K562 (cell line): ENCODE data around the gene STX2. TPM values are rescaled to one million over a fixed set of nuclear protein-coding genes. Genes with fewer than 3 reads are reported as not detected.

Source experiments
- MAFF ChIP-seq: IDR thresholded peaks from 2 replicates; pipeline ENCODE4 v1.6.1; 2012; ENCODE audit warnings: low read length, improper control_type of control experiment
- polyA plus RNA-seq, 8 experiments: library from polyadenylated mRNA; depleted of rRNA in 4 of 8; stranded (reverse) in 5 of 8; unstranded in 3 of 8; fragments of >200 nt; fragmentation: Nextera tagmentation in 2 of 8; fragmentation: Illumina TruSeq in 1 of 8; extraction: Ambion mirVana in 2 of 8; extraction: Trizol in 1 of 8; gene quantifications; 2 replicates each; pipeline versions ENCODE4 v1.2.1 to v1.2.3, GENCODE V29; 2011 to 2014; ENCODE audit warnings: inconsistent platforms in 1 of 8, missing spikeins in 1 of 8
- total RNA-seq, 7 experiments: library from RNA; depleted of rRNA in 6 of 7; stranded (reverse); fragments of >200 nt in 6 of 7; fragmentation: Illumina TruSeq in 2 of 7; extraction: Trizol in 2 of 7; gene quantifications; 2 replicates each; pipeline versions ENCODE4 v1.2.1 to v1.2.3, GENCODE V29; 2011 to 2021; ENCODE audit warnings: low replicate concordance in 1 of 7
- TF ChIP-seq, protein P1 (sequence below): fragments of 450-650 bp; IDR thresholded peaks from 2 replicates; pipeline ENCODE4 v1.6.1; 2016; ENCODE audit warnings: mild to moderate bottlenecking, moderate library complexity

The STX2 gene
- total and polyA plus RNA-seq, 9 of the 15 experiments (the other 6 are each of a cell fraction or from before 2014, with no cell fraction given), result 22.2 to 54.6 (median 30.8) TPM

DNA sequence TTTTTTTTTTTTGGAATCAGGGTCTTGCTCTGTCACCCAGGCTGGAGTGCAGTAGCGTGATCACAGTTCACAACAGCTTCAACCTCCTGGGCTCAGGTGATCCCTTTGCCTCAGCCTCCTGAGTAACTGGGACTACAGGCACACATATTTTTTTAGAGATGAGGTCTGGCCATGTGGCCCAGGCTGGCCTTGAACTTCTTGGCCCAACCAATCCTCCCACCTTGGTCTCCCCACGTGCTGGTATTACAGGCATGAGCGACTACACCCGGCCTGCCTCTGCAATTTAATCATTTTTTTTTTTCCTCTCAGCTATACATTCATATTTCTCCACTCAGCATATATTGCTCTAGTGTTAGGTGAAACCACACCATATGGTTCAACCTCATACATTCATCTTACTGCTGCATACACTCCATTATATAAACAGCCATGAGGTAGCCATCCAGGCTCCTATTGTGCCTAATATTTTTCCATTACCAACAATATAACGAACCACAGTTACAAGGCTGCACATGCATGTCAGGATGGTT is 7.1 kb downstream of the STX2 start (continued):
- TF ChIP-seq, protein P1, sequence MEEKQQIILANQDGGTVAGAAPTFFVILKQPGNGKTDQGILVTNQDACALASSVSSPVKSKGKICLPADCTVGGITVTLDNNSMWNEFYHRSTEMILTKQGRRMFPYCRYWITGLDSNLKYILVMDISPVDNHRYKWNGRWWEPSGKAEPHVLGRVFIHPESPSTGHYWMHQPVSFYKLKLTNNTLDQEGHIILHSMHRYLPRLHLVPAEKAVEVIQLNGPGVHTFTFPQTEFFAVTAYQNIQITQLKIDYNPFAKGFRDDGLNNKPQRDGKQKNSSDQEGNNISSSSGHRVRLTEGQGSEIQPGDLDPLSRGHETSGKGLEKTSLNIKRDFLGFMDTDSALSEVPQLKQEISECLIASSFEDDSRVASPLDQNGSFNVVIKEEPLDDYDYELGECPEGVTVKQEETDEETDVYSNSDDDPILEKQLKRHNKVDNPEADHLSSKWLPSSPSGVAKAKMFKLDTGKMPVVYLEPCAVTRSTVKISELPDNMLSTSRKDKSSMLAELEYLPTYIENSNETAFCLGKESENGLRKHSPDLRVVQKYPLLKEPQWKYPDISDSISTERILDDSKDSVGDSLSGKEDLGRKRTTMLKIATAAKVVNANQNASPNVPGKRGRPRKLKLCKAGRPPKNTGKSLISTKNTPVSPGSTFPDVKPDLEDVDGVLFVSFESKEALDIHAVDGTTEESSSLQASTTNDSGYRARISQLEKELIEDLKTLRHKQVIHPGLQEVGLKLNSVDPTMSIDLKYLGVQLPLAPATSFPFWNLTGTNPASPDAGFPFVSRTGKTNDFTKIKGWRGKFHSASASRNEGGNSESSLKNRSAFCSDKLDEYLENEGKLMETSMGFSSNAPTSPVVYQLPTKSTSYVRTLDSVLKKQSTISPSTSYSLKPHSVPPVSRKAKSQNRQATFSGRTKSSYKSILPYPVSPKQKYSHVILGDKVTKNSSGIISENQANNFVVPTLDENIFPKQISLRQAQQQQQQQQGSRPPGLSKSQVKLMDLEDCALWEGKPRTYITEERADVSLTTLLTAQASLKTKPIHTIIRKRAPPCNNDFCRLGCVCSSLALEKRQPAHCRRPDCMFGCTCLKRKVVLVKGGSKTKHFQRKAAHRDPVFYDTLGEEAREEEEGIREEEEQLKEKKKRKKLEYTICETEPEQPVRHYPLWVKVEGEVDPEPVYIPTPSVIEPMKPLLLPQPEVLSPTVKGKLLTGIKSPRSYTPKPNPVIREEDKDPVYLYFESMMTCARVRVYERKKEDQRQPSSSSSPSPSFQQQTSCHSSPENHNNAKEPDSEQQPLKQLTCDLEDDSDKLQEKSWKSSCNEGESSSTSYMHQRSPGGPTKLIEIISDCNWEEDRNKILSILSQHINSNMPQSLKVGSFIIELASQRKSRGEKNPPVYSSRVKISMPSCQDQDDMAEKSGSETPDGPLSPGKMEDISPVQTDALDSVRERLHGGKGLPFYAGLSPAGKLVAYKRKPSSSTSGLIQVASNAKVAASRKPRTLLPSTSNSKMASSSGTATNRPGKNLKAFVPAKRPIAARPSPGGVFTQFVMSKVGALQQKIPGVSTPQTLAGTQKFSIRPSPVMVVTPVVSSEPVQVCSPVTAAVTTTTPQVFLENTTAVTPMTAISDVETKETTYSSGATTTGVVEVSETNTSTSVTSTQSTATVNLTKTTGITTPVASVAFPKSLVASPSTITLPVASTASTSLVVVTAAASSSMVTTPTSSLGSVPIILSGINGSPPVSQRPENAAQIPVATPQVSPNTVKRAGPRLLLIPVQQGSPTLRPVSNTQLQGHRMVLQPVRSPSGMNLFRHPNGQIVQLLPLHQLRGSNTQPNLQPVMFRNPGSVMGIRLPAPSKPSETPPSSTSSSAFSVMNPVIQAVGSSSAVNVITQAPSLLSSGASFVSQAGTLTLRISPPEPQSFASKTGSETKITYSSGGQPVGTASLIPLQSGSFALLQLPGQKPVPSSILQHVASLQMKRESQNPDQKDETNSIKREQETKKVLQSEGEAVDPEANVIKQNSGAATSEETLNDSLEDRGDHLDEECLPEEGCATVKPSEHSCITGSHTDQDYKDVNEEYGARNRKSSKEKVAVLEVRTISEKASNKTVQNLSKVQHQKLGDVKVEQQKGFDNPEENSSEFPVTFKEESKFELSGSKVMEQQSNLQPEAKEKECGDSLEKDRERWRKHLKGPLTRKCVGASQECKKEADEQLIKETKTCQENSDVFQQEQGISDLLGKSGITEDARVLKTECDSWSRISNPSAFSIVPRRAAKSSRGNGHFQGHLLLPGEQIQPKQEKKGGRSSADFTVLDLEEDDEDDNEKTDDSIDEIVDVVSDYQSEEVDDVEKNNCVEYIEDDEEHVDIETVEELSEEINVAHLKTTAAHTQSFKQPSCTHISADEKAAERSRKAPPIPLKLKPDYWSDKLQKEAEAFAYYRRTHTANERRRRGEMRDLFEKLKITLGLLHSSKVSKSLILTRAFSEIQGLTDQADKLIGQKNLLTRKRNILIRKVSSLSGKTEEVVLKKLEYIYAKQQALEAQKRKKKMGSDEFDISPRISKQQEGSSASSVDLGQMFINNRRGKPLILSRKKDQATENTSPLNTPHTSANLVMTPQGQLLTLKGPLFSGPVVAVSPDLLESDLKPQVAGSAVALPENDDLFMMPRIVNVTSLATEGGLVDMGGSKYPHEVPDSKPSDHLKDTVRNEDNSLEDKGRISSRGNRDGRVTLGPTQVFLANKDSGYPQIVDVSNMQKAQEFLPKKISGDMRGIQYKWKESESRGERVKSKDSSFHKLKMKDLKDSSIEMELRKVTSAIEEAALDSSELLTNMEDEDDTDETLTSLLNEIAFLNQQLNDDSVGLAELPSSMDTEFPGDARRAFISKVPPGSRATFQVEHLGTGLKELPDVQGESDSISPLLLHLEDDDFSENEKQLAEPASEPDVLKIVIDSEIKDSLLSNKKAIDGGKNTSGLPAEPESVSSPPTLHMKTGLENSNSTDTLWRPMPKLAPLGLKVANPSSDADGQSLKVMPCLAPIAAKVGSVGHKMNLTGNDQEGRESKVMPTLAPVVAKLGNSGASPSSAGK, result peak; percentile 36; the same call in 1 of the 2 replicates
- peak; percentile 16; the same call in 1 of the 2 replicates for TF ChIP-seq MAFF
